Smooth muscle cell (in vitro differentiated cells): ENCODE measurements around the gene TRIM59. TPM values are rescaled to one million over a fixed set of nuclear protein-coding genes. Genes with fewer than 3 reads are reported as not detected.

ENCODE experiments used
- DNase-seq: peaks from one replicate; lab custom pipeline; 2025; ENCODE audit not compliant: unreplicated experiment; lab: John Stamatoyannopoulos, UW
- H2AFZ ChIP-seq: fragments of 200-600 bp; sonication (generic); 2 replicates; pipeline ENCODE4 v1.6.0; 2016; ENCODE audit warnings: antibody characterized with exemption, low read depth, mild to moderate bottlenecking
- H3F3A ChIP-seq: fragments of 200-600 bp; sonication (generic); 2 replicates; pipeline ENCODE4 v1.6.0; 2017; ENCODE audit warnings: antibody characterized with exemption, low read depth
- H3K27ac ChIP-seq: fragments of 200-600 bp; sonication (generic); 2 replicates; pipeline ENCODE4 v1.5.1; 2016; ENCODE audit warnings: low read depth, mild to moderate bottlenecking
- H3K27me3 ChIP-seq: fragments of 200-600 bp; sonication (generic); 2 replicates; pipeline ENCODE4 v1.6.1; 2016; ENCODE audit warnings: low read depth, mild to moderate bottlenecking
- H3K36me3 ChIP-seq: fragments of 200-600 bp; sonication (generic); 2 replicates; pipeline ENCODE4 v1.5.1; 2016; ENCODE audit warnings: low read depth
- H3K4me1 ChIP-seq: fragments of 200-600 bp; sonication (generic); 2 replicates; pipeline ENCODE4 v1.5.1; 2016; ENCODE audit warnings: low read depth
- H3K4me2 ChIP-seq: fragments of 200-600 bp; sonication (generic); 2 replicates; pipeline ENCODE4 v1.6.0; 2016; ENCODE audit warnings: mild to moderate bottlenecking
- H3K4me3 ChIP-seq: fragments of 200-600 bp; sonication (generic); 2 replicates; pipeline ENCODE4 v1.5.1; 2016; ENCODE audit warnings: mild to moderate bottlenecking
- H3K79me2 ChIP-seq: fragments of 200-600 bp; sonication (generic); 2 replicates; pipeline ENCODE4 v1.6.0; 2016; ENCODE audit warnings: low read depth, mild to moderate bottlenecking
- H3K9ac ChIP-seq: fragments of 200-600 bp; sonication (generic); 2 replicates; pipeline ENCODE4 v1.6.0; 2016; ENCODE audit warnings: low read depth
- H3K9me3 ChIP-seq: fragments of 200-600 bp; sonication (generic); replicated peaks from 2 replicates; pipeline ENCODE4 v1.5.1; 2016; ENCODE audit warnings: low read depth
- H4K20me1 ChIP-seq: fragments of 200-600 bp; sonication (generic); 2 replicates; pipeline ENCODE4 v1.6.0; 2016; ENCODE audit warnings: low read depth
- WGBS: methylation state at CpG from one replicate; pipeline ENCODE4 v1.1.7; 2016; ENCODE audit warnings: low lambda C conversion rate; 5-methylcytosine and 5-hydroxymethylcytosine counted together
- polyA plus RNA-seq: library from polyadenylated mRNA; unstranded; fragments of >200 nt; fragmentation: Nextera tagmentation; extraction: Ambion mirVana; gene quantifications from 2 replicates; pipeline ENCODE4 v1.2.1, GENCODE V29; 2016
- total RNA-seq: library from RNA; depleted of rRNA; stranded (reverse); fragments of >200 nt; gene quantifications from 2 replicates; pipeline ENCODE4 v1.2.3, GENCODE V29; 2014
- TF ChIP-seq, protein P1 (sequence below): fragments of 200-600 bp; sonication (generic); IDR thresholded peaks from 2 replicates; pipeline ENCODE4 v1.5.1; 2017; ENCODE audit warnings: borderline replicate concordance, mild to moderate bottlenecking, antibody characterized with exemption; ENCODE audit not compliant: insufficient read depth, poor library complexity, severe bottlenecking

TRIM59 gene
- total and polyA plus RNA-seq, 2 experiments from 2014 or later, result 8.9 to 19.0 TPM

DNA sequence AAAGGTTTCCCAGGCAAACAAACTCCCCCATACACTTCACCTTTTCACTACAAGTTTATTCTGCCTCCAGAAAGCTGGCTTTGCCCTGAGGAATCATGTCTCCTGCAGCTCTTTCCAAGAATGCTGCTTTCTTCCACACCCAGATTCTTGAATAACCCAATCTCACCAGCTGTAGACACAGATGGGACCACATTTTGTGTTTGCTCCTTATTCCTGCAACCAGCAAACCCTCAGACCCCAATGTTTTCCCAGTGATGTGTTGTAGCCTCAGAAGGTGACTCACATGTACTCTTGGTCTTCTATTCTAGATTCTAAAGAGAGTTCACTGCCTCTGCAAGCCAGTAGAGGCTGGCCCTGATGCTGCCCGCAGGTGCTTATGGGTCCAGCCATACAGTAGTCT, 23.6 kb upstream of the TRIM59 start:
- 56% methylated on average over 1 of the region's 1 CpG for WGBS
- no peaks in the 10 kb centered on the region for H3K9me3 ChIP-seq
- H3K36me3 ChIP-seq, result no peaks in the 10 kb centered on the region
- DNase-seq, result no peak
- H3K79me2 ChIP-seq, result no peaks in the 10 kb centered on the region
- no peaks in the 10 kb centered on the region for H3K27me3 ChIP-seq
- no peak overlapping the region for H3K4me2 ChIP-seq
- no peaks in the 10 kb centered on the region for H3K4me1 ChIP-seq
- no peak overlapping the region for H3K27ac ChIP-seq
- no peaks in the 10 kb centered on the region for H4K20me1 ChIP-seq
- H3K9ac ChIP-seq, result no peak overlapping the region
- no peak overlapping the region for H3K4me3 ChIP-seq
- no peaks in the 10 kb centered on the region for H3F3A ChIP-seq
- H2AFZ ChIP-seq, result no peak overlapping the region
- TF ChIP-seq, protein P1, sequence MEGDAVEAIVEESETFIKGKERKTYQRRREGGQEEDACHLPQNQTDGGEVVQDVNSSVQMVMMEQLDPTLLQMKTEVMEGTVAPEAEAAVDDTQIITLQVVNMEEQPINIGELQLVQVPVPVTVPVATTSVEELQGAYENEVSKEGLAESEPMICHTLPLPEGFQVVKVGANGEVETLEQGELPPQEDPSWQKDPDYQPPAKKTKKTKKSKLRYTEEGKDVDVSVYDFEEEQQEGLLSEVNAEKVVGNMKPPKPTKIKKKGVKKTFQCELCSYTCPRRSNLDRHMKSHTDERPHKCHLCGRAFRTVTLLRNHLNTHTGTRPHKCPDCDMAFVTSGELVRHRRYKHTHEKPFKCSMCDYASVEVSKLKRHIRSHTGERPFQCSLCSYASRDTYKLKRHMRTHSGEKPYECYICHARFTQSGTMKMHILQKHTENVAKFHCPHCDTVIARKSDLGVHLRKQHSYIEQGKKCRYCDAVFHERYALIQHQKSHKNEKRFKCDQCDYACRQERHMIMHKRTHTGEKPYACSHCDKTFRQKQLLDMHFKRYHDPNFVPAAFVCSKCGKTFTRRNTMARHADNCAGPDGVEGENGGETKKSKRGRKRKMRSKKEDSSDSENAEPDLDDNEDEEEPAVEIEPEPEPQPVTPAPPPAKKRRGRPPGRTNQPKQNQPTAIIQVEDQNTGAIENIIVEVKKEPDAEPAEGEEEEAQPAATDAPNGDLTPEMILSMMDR, result no peak

DNA sequence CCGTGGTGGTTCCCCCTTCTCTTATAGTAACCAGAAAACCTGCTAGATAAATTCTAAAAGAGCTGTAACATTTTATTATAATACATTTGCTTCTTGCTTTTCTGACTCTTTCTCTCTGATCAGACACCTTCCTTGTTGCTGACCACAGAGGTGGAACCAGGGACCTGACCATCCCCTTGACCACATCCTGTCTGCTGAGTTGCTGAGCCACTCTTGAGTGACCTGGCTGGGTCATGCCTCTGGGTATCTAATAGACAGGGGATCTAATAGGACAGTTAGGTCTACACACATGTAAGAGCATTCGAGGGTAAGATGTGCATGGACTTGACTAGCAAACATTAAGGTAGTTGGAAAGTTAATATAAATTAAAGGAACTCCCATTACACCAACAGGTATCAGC, 22.8 kb upstream of the TRIM59 start:
- Histone ChIP-seq H3F3A (no peaks in the 10 kb centered on the region), H3K79me2 (no peaks in the 10 kb centered on the region)
- WGBS, result 68% methylated on average over 2 of the region's 2 CpGs

DNA sequence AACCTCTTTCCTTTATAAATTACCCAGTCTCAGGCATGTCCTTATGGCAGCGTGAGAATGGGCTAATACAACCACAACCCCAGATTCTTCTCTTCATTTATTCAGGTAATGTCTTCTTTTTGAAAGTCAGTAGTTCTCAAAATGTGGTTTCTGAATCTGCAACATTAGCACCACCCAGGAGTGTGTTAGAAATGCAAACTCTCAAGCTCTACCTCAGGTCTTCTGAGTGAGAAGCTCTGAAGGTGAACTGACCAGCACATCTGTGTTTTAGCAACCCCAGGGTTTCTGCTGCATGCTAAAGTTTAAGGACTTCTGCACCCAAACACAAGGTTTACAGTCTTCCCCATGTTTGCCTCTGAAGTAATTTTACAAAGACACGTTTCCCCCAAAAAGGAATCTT, 22.3 kb upstream of the TRIM59 start:
- TF ChIP-seq, protein P1, result no peak
- no peaks in the 10 kb centered on the region for H4K20me1 ChIP-seq
- H3K27me3 ChIP-seq, result no peaks in the 10 kb centered on the region
- no peaks in the 10 kb centered on the region for H3F3A ChIP-seq
- H3K4me1 ChIP-seq, result no peaks in the 10 kb centered on the region
- H2AFZ ChIP-seq, result no peak overlapping the region
- H3K36me3 ChIP-seq, result no peaks in the 10 kb centered on the region
- WGBS, result 71% methylated on average over 2 of the region's 2 CpGs
- no peaks in the 10 kb centered on the region for H3K79me2 ChIP-seq
- H3K9ac ChIP-seq, result no peak overlapping the region
- no peak overlapping the region for H3K4me3 ChIP-seq
- no peaks in the 10 kb centered on the region for H3K9me3 ChIP-seq
- no peak overlapping the region for H3K27ac ChIP-seq
- no peak for DNase-seq
- no peak overlapping the region for H3K4me2 ChIP-seq

More for the DNA sequence above, 22.8 kb upstream of the TRIM59 start:
- no peaks in the 10 kb centered on the region for H3K4me1 ChIP-seq
- no peak overlapping the region for H2AFZ ChIP-seq
- H3K9ac ChIP-seq, result no peak overlapping the region
- H3K36me3 ChIP-seq, result no peaks in the 10 kb centered on the region
- H3K9me3 ChIP-seq, result no peaks in the 10 kb centered on the region
- TF ChIP-seq, protein P1, result no peak
- H3K27ac ChIP-seq, result no peak overlapping the region
- DNase-seq, result no peak
- H3K4me3 ChIP-seq, result no peak overlapping the region
- no peaks in the 10 kb centered on the region for H4K20me1 ChIP-seq
- H3K27me3 ChIP-seq, result no peaks in the 10 kb centered on the region
- no peak overlapping the region for H3K4me2 ChIP-seq

DNA sequence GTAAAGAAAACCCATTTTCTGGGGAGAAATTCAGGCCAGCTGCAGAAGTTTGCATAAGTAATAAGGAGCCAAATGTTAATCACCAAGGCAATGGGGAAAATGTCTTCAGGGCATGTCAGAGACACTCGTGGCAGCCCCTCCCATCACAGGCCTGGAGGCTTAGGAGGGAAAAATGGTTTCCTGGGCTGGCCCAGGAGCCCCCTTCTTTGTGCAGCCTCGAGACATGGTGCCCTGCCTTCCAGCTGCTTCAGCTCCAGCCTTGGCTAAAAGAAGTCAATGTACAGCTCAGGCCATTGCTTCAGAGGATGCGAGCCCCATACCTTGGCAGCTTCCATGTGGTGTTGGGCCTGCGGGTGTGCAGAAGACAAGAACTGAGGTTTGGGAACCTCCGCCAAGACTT, 20.6 kb upstream of the TRIM59 start:
- H3K27ac ChIP-seq, result no peak overlapping the region
- H3F3A ChIP-seq, result no peaks in the 10 kb centered on the region
- TF ChIP-seq, protein P1, result no peak
- H3K4me3 ChIP-seq, result no peak overlapping the region
- H2AFZ ChIP-seq, result no peak overlapping the region
- no peak overlapping the region for H3K4me2 ChIP-seq
- H3K79me2 ChIP-seq, result no peaks in the 10 kb centered on the region
- H3K4me1 ChIP-seq, result no peaks in the 10 kb centered on the region
- WGBS, result 94% methylated on average over 5 of the region's 5 CpGs
- H3K9ac ChIP-seq, result no peak overlapping the region
- H4K20me1 ChIP-seq, result no peaks in the 10 kb centered on the region
- no peaks in the 10 kb centered on the region for H3K36me3 ChIP-seq
- no peaks in the 10 kb centered on the region for H3K27me3 ChIP-seq
- no peaks in the 10 kb centered on the region for H3K9me3 ChIP-seq
- no peak for DNase-seq
